Immature natural killer cell (primary cell): ENCODE measurements around the gene GPR82. TPM values are rescaled to one million over a fixed set of nuclear protein-coding genes. Genes with fewer than 3 reads are reported as not detected.
"Not testable (repeated sequence)": the region's sequence is repeated elsewhere in the genome, so short reads cannot be mapped to it uniquely, and the experiment has no call there.

Source experiments
- DNase-seq, 3 donors: peaks; one replicate each; pipeline ENCODE4 v3.0.0; 2022; ENCODE audit warnings: mixed read lengths in 1 of 3
- H3K27ac Mint-ChIP-seq, 6 donors: one replicate each; pipeline ENCODE4 v1.8.0; 2020; ENCODE audit warnings: mixed read lengths in 6 of 6, mild to moderate bottlenecking in 5 of 6, inconsistent platforms in 4 of 6, moderate library complexity in 3 of 6
- H3K27me3 Mint-ChIP-seq, 3 donors: one replicate each; pipeline ENCODE4 v1.8.0; 2020 to 2021; ENCODE audit warnings: low read depth in 3 of 3, mild to moderate bottlenecking in 3 of 3, mixed read lengths in 3 of 3, moderate library complexity in 3 of 3, inconsistent platforms in 1 of 3
- H3K36me3 Mint-ChIP-seq, 3 donors: one replicate each; pipeline ENCODE4 v1.8.0; 2020; ENCODE audit warnings: mixed read lengths in 3 of 3, inconsistent platforms in 2 of 3, mild to moderate bottlenecking in 2 of 3
- H3K4me1 Mint-ChIP-seq, 2 donors: one replicate each; pipeline ENCODE4 v1.8.0; 2020; ENCODE audit warnings: inconsistent platforms in 2 of 2, mild to moderate bottlenecking in 2 of 2, mixed read lengths in 2 of 2, moderate library complexity in 1 of 2
- H3K4me3 Mint-ChIP-seq, 5 donors: one replicate each; pipeline ENCODE4 v1.8.0; 2020; ENCODE audit warnings: mild to moderate bottlenecking in 5 of 5, mixed read lengths in 5 of 5, inconsistent platforms in 3 of 5, moderate library complexity in 3 of 5
- H3K9me3 Mint-ChIP-seq, 6 donors: one replicate each; pipeline ENCODE4 v1.8.0; 2020; ENCODE audit warnings: mild to moderate bottlenecking in 6 of 6, mixed read lengths in 6 of 6, inconsistent platforms in 4 of 6, moderate library complexity in 3 of 6
- polyA plus RNA-seq, 3 donors: library from polyadenylated mRNA; unstranded; fragments of 300-500 nt; fragmentation: Illumina TruSeq; gene quantifications; one replicate each; pipeline ENCODE4 v1.2.3, GENCODE V29; 2021

The GPR82 gene
- polyA plus RNA-seq: 1 to 10 TPM; 5.5 to 7.2 (median 5.7) TPM

DNA sequence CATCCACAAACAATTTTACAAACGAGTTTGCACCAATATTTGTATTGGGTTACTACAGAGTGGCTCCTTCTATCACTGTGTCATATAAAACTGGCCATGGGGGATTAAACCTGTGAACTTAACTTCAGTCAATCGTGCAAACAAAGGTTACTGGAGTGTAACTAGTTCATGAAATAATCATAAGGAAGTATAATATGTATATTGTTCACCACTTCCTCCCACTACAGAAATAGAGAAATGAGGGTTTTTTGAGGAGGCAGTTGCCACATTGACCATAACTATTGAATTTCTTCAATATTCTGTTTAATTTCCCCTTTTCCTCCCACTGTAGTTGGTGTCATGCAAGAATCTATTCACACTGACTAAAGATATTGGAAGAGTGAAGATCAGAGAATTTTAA is at the start of gene GPR82:
TSS of gene GPR82 (plus strand) at position 356 of the 400 bp plus-strand sequence. CDS start 2,846 bp downstream, outside the sequence.
- Mint-ChIP-seq H3K4me3 (peak within 1 kb of the TSS; percentile 65 to 79 (median 70)), H3K9me3 (peaks cover 0 to 9% (median 7%) of the 10 kb centered on the region in 6 donors), H3K27ac (peak within 1 kb of the TSS in 5 of 6 donors; percentile 2 to 55 (median 41)), H3K27me3 (peaks cover 7 to 8% (median 8%) of the 10 kb centered on the region in 3 donors), H3K36me3 (peaks cover 0 to 7% (median 4%) of the 10 kb centered on the region in 3 donors), H3K4me1 (peaks cover 54 to 65% of the 10 kb centered on the region in 2 donors)
- DNase-seq: no peak

DNA sequence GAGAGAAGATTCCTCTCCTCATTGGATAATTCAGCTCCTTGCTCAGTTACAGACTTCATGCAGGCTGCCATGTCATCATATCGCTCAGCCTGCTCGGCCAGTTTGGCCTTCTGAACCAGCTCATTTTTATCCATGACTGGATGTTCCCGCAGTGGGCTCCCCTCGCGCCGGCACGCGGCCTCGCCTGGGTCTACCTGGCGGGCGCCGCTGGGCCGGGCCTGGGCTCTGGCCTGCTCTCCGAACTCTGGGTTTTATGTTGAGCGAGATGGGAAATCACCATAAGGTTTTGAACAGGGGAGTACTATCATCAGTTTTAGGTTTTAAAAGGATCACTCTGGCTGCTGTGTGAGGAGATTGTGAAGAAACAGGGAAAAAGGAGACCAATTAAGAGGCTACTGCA is 47.6 kb upstream of the GPR82 start:
- H3K4me1 Mint-ChIP-seq, H3K27ac Mint-ChIP-seq, H3K4me3 Mint-ChIP-seq, DNase-seq, H3K9me3 Mint-ChIP-seq, H3K27me3 Mint-ChIP-seq: not testable (repeated sequence)
- H3K36me3 Mint-ChIP-seq: peaks cover 0 to 13% (median 0%) of the 10 kb centered on the region in 3 donors

DNA sequence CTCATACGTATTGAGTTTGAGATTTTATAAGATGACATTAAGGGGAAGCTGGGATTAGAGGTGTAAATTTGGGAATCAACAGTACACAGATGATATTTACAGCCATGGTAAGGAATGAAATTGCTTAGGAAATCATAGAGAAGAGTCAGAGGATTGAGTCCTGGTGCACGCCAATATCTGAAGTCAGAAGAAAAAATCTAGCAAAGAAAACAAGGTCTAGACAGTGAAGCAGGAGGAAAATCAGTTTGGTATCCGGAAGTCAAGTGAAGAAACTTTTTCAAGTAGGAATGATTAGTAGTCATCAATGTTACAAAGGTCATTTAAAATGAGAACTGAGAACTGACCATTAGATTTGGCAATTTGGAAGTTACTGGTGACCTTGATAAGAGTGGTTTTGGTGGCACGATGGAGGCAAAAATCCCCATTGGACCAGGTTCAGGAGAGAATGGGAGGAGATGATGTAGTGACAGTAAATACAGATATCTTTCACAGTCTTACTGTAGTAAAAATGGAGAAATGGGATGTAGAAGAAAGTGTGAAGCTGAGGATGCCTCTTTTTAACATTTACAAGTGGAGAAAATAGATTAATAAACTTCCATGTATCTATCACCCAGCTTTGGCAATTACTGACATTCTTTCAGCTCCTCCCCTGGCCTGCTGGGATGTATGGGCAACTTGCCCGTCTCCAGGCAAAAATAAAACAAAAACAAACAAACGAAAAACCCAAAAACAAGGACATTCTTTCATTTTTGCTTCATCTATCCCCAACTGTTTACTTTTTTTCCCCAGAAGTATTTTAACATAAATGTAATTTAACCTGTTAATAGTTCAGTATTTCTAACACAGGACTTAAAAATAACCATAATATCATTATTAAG is 46.6 kb upstream of the GPR82 start:
- H3K27me3 Mint-ChIP-seq: peaks cover under 1 to 7% (median 1%) of the 10 kb centered on the region in 3 donors
- H3K4me1 Mint-ChIP-seq: peaks cover 0 to 2% of the 10 kb centered on the region in 2 donors
- H3K36me3 Mint-ChIP-seq: peaks cover 0 to 13% (median 0%) of the 10 kb centered on the region in 3 donors
- H3K9me3 Mint-ChIP-seq: peaks cover 0 to 2% (median 0%) of the 10 kb centered on the region in 6 donors
- no peak overlapping the region for H3K4me3 Mint-ChIP-seq
- H3K27ac Mint-ChIP-seq: no peak overlapping the region
- no peak for DNase-seq

DNA sequence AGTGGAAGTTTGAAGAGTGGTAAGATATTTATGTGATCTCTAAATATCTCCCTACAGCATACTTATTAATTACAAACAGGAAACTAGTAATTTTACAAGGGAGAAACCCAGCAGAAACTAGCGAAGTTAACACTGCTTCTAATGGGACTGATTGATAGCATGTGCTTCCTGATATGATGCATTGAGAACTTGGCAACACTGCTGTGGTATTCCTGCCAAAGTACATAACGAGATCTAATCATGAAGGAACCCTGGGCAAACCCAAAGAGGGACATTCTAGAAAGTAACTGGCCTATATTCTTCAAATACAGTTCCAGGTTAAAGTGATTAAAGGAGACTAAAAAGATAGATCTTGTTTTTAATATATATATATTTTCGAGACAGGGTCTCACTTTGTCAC is 39.8 kb upstream of the GPR82 start:
- Mint-ChIP-seq H3K4me3 (no peak overlapping the region), H3K27ac (no peak overlapping the region), H3K4me1 (peaks cover 3 to 38% of the 10 kb centered on the region in 2 donors), H3K27me3 (peaks cover 0 to 7% (median 2%) of the 10 kb centered on the region in 3 donors), H3K36me3 (no peaks in the 10 kb centered on the region), H3K9me3 (no peaks in the 10 kb centered on the region)
- no peak for DNase-seq

GRCh38 chrX:41684940-41685339 is 39.0 kb upstream of the GPR82 start:
- no peak for DNase-seq
- H3K27me3 Mint-ChIP-seq: peaks cover 0 to 7% (median 2%) of the 10 kb centered on the region in 3 donors
- H3K4me1 Mint-ChIP-seq: peaks cover 3 to 38% of the 10 kb centered on the region in 2 donors
- no peak overlapping the region for H3K27ac Mint-ChIP-seq
- H3K9me3 Mint-ChIP-seq: no peaks in the 10 kb centered on the region
- peak overlapping the region in 1 of 5 donors; percentile 35 for H3K4me3 Mint-ChIP-seq
- no peaks in the 10 kb centered on the region for H3K36me3 Mint-ChIP-seq

GRCh38 chrX:41686788-41687187 is 37.2 kb upstream of the GPR82 start:
- Mint-ChIP-seq H3K4me1 (peaks cover 5 to 38% of the 10 kb centered on the region in 2 donors), H3K36me3 (no peaks in the 10 kb centered on the region), H3K27me3 (peaks cover 0 to 7% (median 2%) of the 10 kb centered on the region in 3 donors), H3K27ac (no peak overlapping the region), H3K4me3 (no peak overlapping the region), H3K9me3 (no peaks in the 10 kb centered on the region)
- no peak for DNase-seq

DNA sequence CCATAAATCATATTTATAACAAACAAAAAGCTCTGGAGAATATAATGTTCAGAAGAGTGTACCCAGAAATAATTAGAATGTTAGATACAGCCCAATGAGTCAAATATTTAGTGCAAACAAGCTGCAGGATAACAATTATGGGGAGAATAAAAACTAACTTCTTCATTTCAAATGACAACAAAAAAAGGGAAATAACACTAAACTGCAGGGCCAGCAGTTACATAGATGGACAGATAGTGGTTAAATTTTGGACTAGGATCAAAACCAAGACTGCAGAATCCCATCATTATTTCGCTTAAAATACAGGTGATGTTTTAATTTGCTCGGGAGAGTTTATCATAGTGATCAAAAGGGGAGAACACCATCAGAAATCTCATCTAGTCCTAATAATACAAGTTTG is 35.8 kb upstream of the GPR82 start:
- peak overlapping the region in 1 of 5 donors; percentile 38 for H3K4me3 Mint-ChIP-seq
- no peak overlapping the region for H3K27ac Mint-ChIP-seq
- no peak for DNase-seq
- H3K27me3 Mint-ChIP-seq: peaks cover 0 to 10% (median 3%) of the 10 kb centered on the region in 3 donors
- H3K9me3 Mint-ChIP-seq: no peaks in the 10 kb centered on the region
- H3K36me3 Mint-ChIP-seq: no peaks in the 10 kb centered on the region
- H3K4me1 Mint-ChIP-seq: peaks cover 15 to 49% of the 10 kb centered on the region in 2 donors

GRCh38 chrX:41688835-41689234 is 35.1 kb upstream of the GPR82 start, which contains the start of gene GPR34:
Gene GPR34, plus strand, starts transcription at chrX:41688973. Its CDS starts 6,661 bp downstream, at chrX:41695634.
- H3K27ac Mint-ChIP-seq: no peak within 1 kb of the TSS
- peak in 1 of 3 donors; percentile 10 for DNase-seq
- no peaks in the 10 kb centered on the region for H3K9me3 Mint-ChIP-seq
- H3K4me1 Mint-ChIP-seq: peaks cover 20 to 56% of the 10 kb centered on the region in 2 donors
- no peaks in the 10 kb centered on the region for H3K36me3 Mint-ChIP-seq
- peaks cover 1 to 14% (median 4%) of the 10 kb centered on the region in 3 donors for H3K27me3 Mint-ChIP-seq
- peak within 1 kb of the TSS; percentile 39 to 66 (median 58) for H3K4me3 Mint-ChIP-seq

- Mint-ChIP-seq H3K27ac (no peak overlapping the region), H3K9me3 (no peaks in the 10 kb centered on the region), H3K36me3 (peaks cover 0 to 3% (median 0%) of the 10 kb centered on the region in 3 donors), H3K4me3 (peak overlapping the region in 2 of 5 donors; percentile 26 to 51), H3K27me3 (peaks cover 1 to 12% (median 4%) of the 10 kb centered on the region in 3 donors), H3K4me1 (peaks cover 24 to 64% of the 10 kb centered on the region in 2 donors)
- no peak for DNase-seq
These were observed 34.3 kb upstream of the GPR82 start for GRCh38 chrX:41689711-41690110.

DNA sequence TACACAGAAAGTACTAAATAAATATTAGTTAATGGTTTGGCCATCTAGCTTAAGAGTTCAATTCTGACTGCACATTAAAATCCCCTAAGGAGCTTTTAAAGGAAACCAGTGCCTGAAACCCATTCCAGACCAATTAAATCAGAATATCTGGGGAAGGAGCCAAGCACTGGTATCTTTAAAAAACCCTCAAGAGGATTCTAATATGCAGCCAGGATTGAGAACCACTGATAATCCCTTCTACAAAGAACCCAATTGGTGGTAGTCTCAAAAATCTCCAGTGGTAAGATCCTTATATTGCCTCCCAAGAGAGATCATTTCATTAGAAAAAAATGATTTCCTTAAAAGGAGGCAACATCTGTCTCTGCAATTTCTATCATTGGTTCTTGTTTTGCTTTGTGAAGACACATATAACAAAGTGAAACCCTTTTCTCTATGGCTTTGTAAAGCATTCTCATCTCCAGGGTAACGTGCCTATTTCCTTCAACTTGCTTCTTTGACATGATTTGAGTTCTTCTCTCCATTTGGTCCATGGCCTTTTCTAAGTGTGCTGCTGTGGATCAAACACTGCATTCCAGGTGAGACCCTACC is 31.7 kb upstream of the GPR82 start:
- H3K4me1 Mint-ChIP-seq: peaks cover 34 to 54% of the 10 kb centered on the region in 2 donors
- peaks cover 1 to 11% (median 4%) of the 10 kb centered on the region in 3 donors for H3K27me3 Mint-ChIP-seq
- peak overlapping the region in 3 of 6 donors; percentile 12 to 80 (median 46) for H3K27ac Mint-ChIP-seq
- no peaks in the 10 kb centered on the region for H3K9me3 Mint-ChIP-seq
- peak overlapping the region in 2 of 5 donors; percentile 1 to 55 for H3K4me3 Mint-ChIP-seq
- DNase-seq: no peak
- H3K36me3 Mint-ChIP-seq: peaks cover 0 to 3% (median 0%) of the 10 kb centered on the region in 3 donors

GRCh38 chrX:41693024-41693423 is 31.0 kb upstream of the GPR82 start:
- H3K4me3 Mint-ChIP-seq: peak overlapping the region; percentile 19 to 48 (median 40)
- H3K9me3 Mint-ChIP-seq: no peaks in the 10 kb centered on the region
- no peak for DNase-seq
- peak overlapping the region in 2 of 6 donors; percentile 12 to 31 for H3K27ac Mint-ChIP-seq
- H3K27me3 Mint-ChIP-seq: peaks cover 1 to 11% (median 4%) of the 10 kb centered on the region in 3 donors
- peaks cover 0 to 3% (median 0%) of the 10 kb centered on the region in 3 donors for H3K36me3 Mint-ChIP-seq
- peaks cover 34 to 50% of the 10 kb centered on the region in 2 donors for H3K4me1 Mint-ChIP-seq

DNA sequence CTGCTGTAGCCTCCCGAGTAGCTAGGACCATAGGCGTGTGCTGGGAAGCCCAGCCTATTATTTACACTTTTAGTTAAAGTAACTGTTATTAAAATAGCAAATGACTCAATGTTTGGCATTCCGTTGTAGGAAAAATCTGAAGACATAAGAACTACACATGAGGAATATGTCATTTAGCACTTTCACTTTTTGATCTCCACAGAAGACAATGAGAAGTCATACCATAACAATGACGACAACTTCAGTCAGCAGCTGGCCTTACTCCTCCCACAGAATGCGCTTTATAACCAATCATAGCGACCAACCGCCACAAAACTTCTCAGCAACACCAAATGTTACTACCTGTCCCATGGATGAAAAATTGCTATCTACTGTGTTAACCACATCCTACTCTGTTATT is 28.6 kb upstream of the GPR82 start:
- peak overlapping the region in 1 of 6 donors; percentile 42 for H3K27ac Mint-ChIP-seq
- no peaks in the 10 kb centered on the region for H3K9me3 Mint-ChIP-seq
- H3K27me3 Mint-ChIP-seq: peaks cover 1 to 8% (median 4%) of the 10 kb centered on the region in 3 donors
- peaks cover 31 to 39% of the 10 kb centered on the region in 2 donors for H3K4me1 Mint-ChIP-seq
- peak; percentile 30 to 53 (median 38) for DNase-seq
- H3K36me3 Mint-ChIP-seq: peaks cover 0 to 3% (median 0%) of the 10 kb centered on the region in 3 donors
- H3K4me3 Mint-ChIP-seq: peak overlapping the region in 2 of 5 donors; percentile 3 to 56

DNA sequence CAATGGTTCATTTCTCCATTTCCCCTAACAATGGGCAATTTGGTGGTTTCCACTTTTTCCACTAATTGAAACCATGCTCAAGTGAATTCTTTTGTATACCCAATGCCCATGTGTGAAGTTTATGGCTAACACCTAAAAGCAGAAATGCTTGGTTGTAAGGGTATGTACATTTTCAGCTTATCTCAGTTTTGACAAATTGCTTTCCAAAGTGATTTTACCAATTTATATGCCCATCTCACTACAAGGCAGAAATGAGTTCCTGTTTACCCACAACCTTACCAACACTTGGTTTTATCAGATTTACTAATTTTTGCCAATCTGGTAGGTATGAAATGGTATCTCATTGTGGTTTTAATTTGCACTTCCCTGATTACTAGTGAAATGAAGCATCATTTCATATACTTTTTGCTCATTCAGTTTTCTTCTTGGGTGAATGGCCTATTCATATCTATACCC is 20.4 kb upstream of the GPR82 start:
- Mint-ChIP-seq H3K27me3 (peaks cover 0 to 12% (median 8%) of the 10 kb centered on the region in 3 donors), H3K27ac (peak overlapping the region in 4 of 6 donors; percentile 4 to 61 (median 26)), H3K4me3 (peak overlapping the region; percentile 6 to 57 (median 20)), H3K9me3 (no peaks in the 10 kb centered on the region), H3K36me3 (peaks cover 0 to 3% (median 0%) of the 10 kb centered on the region in 3 donors), H3K4me1 (peaks cover 38 to 44% of the 10 kb centered on the region in 2 donors)
- peak; percentile 35 to 48 (median 39) for DNase-seq
